ENCODE results near the gene HOATZ. TPM values are rescaled to one million over a fixed set of nuclear protein-coding genes. Genes with fewer than 3 reads are reported as not detected.

HOATZ gene
- polyA plus RNA-seq, 3 donors, result 0.08 to 0.22 (median 0.13) TPM

DNA sequence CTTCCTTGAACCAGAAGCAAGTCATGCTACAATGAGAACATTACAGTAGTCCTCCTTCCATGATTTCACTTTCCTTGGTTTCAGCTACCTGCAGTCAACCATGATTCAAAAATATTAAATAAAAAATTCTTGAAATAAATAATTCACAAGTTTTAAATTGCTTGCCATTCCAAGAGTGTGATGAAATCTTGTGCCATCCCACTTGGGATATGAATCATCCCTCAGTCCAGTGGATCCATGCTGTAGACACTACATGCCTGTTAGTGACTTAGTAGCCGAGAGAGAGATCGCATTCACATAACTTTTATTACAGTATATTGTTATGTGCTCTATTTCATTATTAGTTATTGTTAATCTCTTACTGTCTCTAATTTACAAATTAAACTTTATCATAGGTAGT lies 6.0 kb downstream of the HOATZ start:
- DNase-seq (ENCODE audit: low read depth in 3 of 3, low spot score in 2 of 3), result no peak

DNA sequence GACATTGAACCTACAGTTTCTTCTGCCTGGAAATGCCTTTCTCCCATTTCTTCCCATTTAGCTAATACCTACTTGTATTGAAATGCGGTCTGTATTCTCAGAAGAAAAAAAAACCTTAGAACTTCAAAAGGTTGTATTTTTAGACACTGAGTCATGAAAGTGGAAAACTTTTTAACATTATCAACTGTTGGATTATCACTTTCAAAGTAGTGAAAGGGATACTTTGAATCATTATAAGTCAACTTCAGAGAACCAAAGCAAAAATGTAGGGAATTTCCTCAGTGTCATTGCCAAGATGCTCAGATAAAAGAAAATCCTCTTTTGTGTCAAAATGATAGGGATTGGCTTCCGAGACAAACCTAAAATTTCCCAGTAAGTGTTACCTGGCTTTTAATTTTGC lies 6.6 kb downstream of the HOATZ start:
- no peak for DNase-seq (ENCODE audit: low read depth in 3 of 3, low spot score in 2 of 3)

DNA sequence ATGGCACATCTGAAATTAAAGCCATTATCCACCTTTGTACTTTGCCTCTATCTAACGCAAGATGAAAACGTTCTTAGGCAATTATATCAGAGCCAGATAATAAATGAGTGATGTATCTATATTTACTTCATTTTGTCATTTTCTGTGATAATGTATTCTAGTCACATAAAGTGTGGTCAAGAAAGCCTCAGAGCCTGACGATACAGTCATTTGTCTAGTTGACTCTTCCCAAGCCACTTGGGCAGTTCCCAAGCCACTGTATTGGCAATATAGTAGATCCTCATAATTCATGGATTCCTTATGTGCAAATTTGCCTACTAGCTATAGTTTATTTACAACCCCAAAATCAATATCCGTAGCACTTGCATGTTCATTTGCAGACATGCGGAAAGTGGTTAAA lies 7.8 kb downstream of the HOATZ start:
- no peak for DNase-seq (ENCODE audit: low read depth in 3 of 3, low spot score in 2 of 3)

DNA sequence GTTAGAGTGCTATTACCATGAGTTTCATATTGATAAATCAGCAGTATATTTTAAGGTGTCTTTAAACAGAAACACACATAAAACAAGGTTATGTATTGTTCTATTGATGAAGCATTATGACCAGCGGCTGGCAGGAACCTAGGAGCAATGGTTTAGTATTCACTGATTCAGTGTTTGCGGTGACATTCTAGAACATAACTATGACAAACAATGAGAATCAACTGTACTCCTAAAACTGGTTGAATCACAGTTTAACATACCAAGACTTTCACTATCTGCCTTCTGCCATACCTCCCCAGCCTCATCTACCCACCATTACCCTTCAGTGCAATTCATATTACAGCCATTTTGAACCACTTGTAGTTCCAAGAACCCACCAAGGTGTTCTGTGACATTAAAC lies 8.8 kb downstream of the HOATZ start:
- DNase-seq (ENCODE audit: low read depth in 3 of 3, low spot score in 2 of 3), result no peak

DNA sequence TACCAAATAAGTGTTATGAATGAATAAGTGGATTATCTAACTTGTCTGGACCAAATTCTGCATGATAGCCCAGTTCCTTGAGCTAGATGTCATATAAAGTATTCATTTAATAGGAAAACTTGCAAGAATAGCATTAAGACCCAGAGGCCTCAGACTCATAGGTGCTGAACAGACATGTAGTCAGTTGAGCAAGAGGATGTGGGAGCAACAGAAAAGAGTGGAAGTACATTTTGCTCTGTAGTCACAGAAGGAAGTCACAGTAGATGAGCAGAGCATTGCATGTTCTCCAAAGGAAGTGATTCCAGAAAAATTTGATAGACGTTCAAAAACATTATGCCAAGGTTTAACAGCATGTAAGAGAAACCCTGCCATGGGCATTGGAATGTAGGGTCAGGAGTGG lies 9.5 kb downstream of the HOATZ start:
- DNase-seq (ENCODE audit: low read depth in 3 of 3, low spot score in 2 of 3), result no peak

DNA sequence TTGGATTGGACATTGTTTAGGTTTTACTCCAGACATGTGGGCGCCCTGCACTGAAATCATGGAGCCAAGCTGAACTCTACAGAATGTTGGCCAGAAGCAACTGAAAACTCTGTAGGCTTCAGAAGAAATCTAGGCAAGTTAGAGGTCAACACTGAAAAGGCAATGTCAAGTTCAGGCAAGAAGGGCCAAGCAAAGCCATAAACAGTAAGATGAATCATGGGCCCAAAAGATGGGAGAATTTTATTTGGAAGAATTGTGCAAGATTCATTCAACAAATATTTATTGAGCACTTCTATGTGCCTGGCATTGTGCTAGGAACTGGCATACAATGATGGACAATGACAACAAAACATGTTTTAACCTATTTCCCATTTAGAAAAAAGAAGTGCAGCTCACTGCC lies 10.9 kb downstream of the HOATZ start:
- DNase-seq (ENCODE audit: low read depth in 3 of 3, low spot score in 2 of 3), result no peak

DNA sequence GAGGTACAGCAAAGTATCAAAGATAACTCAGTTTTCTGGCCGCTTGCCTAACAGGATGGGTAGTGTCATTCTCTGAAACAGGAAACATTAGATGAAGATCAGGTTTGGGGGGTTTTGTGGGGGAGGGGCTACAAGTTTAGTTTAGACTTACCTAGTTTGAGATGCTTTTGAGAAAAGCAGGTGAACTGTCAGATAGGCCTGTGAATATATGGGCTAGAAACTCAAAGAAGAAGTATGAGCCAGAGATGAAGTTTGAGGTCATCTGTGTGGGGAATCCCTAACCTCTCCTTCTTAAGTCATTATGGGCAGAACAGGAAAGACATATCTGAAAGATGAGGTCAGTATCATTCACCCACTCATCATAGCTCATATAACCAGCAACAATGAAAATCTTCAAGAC lies 11.9 kb downstream of the HOATZ start:
- no peak for DNase-seq (ENCODE audit: low read depth in 3 of 3, low spot score in 2 of 3)

DNA sequence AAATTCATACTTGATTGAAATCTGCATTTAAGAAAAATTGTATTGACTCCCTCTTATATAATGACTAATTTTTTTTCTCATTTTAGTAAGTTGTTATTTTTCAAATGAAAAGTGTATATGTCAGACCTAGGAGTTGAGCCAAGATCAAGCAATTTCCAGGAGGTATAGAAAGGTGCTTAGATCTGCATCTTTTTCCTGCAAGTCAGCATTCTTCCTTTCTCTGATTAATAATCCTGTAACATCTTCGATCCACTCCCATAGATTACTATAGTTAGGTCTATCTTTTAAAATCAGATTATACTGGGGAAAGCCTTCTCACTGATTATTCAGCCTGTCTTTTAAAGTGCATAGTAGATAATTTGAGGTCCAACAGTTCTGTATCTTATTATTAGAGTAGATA lies 12.7 kb downstream of the HOATZ start:
- no peak for DNase-seq (ENCODE audit: low read depth in 3 of 3, low spot score in 2 of 3)

DNA sequence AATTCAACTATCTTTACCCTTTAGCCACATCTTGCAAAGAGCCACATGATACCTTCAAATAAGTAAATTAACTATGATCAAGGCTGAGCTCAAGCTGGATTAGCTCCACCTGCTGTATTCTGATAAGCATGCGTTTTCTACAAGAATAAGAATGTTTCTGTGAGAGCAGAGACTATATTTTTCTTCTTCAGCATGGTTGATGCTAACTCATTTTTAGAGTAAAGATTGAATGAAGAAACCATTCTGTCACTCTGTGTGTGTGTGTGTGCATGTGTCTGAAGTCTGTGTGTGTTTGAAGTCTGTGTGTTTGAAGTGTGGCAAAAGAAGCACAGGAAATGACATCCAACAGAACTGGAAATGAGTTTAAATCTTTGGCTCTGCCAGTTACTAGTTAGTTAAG lies 14.0 kb downstream of the HOATZ start:
- DNase-seq (ENCODE audit: low read depth in 3 of 3, low spot score in 2 of 3), result no peak

DNA sequence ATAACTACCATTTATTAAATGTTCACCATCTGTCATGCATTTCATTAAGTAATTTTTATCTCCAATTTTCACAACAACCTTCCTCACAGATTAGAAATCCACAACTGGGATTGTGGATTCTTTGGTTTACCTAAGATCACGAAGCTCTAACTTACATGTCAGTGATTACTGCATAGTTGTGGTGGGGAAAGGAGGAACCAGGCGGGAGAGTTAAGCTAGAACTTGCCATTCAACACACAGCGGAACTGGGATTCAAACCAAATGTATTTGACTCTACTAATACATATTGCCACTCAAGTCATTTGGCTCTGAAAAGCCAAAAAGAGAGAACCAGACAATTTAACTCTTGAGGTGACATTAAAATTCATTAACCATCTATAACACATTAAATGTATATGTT lies 15.5 kb downstream of the HOATZ start:
- DNase-seq (ENCODE audit: low read depth in 3 of 3, low spot score in 2 of 3), result no peak

DNA sequence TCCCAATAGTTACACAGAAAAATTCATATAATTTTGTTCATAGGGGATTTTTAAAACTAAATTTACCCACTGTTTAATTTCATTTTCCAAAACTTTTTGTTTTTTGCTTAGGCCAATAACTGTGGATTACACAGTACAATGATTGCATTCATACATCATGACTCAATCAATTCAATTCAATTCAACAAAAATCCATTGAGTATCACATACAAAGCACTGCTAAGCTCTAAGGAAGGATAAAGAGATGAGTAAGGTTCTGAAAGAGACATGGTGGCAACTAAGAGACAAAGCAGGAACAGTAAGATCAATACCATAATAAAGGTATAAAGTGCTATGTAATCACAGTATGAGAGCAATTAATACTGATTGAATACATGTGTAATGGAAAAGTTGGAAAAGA lies 16.6 kb downstream of the HOATZ start:
- no peak for DNase-seq (ENCODE audit: low read depth in 3 of 3, low spot score in 2 of 3)

DNA sequence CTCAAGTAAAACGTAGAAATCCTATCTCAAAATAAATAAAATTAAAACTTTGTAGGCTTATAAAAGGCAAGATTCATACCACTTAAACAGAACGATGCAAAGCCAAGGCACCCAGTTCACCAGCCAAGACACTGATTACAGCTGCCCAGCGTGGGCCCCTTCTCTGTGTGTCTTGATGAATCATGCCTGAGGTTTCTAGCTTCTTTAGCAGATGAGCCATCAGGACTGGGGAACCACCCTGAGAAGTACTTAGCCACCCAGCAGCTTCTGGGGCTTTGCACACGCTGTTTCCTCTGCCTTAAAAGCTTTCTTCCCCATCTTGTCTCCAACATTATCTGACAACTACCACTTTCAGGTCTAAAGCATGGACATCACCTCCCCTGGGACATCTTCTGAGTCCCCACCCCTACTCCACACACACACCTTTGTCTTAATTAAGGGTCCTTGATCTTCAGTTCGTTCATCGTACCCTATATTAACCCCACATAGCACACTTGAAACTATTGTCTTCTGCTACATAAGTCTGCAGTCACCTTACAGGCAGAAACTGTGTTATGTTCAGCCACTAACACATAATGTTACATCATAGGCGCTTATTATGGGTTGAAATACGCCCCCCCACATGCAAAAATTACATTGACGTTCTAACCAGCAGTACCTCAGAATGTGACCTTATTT lies 17.2 kb downstream of the HOATZ start:
- no peak for DNase-seq (ENCODE audit: low read depth in 3 of 3, low spot score in 2 of 3)

DNA sequence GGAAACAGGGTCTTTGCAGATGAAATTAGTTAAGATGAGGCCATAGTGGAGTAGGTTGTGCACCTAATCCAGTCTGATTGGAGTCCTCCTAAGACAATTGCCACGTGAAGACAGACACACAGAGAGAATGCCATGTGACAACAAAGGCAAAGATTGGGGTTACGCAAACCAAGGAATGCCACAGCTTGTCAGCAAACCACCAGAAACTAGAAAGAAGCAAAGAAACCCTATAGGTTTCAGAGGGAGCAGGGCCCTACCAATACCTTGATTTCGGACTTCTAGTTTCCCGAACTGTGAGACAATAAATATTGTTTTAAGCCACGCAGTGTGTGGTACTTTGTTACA lies 17.8 kb downstream of the HOATZ start:
- no peak for DNase-seq (ENCODE audit: low read depth in 3 of 3, low spot score in 2 of 3)

DNA sequence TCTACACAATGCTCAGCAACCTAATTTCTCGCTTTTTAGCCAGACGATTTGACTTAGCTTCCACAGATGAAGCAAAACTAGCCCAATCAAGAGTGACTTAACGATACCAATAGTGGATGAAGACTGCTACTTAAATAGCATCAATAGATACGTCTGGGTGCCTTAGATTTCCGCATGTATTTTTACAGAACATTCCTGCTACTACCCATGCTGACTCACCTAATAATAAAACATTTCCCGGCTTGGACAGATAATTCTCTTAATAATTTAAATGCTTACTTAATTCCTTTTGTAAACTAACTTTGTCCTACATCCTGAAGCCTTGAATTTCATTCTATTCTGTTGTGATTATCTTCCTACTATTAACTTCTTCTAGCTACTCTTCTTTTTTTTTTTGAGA lies 20.7 kb downstream of the HOATZ start:
- no peak for DNase-seq (ENCODE audit: low read depth in 3 of 3, low spot score in 2 of 3)

DNA sequence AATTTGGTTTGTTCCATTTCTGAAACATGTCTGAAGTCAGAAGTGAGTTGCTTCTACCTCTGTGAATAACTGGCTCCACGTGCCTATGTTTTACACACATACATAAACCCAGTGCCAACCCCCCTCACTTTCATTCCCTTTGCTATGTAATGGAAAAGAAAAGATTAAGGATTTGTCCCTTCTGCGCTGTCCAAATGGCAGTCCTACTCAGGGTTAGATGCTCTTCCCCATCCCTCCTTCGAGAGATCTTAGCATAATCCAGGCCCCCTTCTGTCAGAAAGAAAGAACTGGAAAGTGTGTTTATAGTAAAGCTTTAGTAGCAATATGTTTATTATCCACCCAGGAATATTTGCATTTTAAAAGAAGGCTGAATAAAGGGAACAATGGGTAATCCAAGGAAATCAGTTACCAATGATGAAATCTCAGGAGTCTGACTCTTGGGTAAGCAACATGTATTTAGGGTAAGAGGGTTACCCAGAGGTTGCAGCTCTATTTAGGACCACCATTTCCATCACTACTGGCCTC lies 22.8 kb downstream of the HOATZ start:
- no peak for DNase-seq (ENCODE audit: low read depth in 3 of 3, low spot score in 2 of 3)

DNA sequence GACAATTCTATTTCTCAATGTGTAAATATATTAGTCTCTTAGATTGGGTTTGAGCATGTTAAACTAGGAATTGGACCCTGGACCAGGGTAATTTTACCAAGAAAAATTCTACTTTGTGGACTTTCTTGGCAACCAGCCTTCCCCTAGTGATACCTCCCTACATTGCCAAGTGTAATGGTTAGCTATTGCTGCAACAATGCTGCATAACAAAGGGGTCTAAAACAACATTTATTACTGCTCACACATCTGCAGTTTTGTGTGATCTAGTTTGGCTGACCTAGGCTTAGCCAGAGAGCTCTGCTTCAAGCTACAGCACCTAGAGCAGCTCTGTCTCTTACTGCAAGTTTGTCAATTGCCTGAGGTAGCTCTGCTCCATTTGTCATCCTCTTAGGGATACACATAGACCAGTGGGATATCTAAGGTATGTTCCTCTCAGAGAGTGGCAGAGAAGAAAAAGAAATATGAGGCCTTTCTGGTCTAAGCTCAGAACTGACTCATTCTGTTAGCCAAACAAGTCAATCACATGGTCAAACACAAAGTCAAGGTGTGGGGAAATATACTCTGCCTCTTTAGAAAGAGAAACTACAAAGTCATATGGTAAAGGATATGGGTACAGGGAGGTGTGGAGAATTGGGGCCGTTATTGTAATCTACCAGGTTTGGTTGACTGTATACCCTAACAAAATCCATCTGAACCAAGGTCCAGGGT lies 24.0 kb downstream of the HOATZ start:
- DNase-seq (ENCODE audit: low read depth in 3 of 3, low spot score in 2 of 3), result no peak

DNA sequence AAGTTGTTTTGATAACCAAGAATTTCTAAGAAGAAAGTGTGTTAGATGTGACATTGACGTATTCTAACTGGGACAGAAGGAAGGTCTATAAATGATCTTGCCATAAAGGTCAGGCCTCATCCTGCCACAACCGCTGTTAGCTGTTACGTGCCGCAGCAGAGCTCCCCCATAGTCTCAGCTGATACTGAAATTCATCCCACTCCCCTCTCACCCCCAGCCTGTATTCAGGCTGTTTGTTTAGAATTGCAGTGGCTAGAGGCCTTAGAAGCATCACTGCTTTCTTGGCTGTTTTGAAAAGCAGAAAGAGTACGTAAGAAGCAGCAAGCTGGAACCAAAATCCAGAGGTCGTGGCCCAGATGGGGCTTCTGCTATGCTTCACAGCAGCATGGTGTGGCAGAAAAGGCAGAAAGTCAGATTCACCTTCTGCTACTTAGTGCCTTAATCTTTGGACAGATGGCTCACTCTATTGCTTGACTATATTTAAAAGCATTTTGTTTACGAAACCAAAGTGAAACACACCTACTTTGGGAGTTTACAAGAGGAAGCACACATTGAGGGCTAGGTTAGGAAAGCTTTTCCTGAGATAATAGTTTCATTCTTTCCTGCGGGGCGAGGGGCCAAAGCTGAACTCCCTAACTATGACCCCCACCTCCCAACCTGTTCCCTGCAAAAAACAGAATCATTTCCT lies 25.0 kb downstream of the HOATZ start:
- DNase-seq (ENCODE audit: low read depth in 3 of 3, low spot score in 2 of 3), result no peak

DNA sequence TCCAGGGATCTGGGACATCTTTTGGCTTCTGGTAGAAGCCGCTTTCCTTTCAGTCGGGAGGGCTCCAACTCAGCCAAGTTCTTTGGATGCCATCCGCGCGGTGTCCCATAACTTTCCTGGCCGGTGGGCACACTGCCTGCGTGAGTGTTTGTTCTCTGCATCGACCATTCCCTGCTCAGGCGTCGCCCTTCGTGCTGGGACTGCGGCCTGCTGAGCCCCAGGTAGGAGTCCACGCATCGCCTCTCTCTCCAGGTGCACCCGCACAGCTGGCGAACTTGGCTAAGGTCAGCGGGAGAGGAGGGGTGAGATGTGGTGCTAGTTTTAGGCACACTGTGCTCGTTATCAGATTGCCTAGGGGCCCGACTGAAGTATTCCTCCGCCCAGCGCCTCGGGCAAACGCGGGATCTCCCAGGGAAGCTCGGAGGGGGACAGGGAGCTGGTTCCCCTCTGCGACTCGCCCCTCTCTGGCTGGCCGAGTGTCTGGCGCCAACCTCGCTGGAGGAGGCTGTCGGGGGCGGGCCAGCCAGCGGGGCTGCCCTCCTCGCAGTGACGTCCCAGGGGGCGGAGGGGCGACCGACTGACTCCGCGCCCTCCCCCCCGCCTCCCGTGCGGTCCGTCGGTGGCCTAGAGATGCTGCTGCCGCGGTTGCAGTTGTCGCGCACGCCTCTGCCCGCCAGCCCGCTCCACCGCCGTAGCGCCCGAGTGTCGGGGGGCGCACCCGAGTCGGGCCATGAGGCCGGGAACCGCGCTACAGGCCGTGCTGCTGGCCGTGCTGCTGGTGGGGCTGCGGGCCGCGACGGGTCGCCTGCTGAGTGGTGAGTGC lies 25.7 kb downstream of the HOATZ start, which contains the start of gene LAYN:
Gene LAYN, plus strand, starts transcription at position 607 of the 823 bp plus-strand sequence. Its CDS starts 124 bp downstream, at position 731.
- no peak for DNase-seq (ENCODE audit: low read depth in 3 of 3, low spot score in 2 of 3)

DNA sequence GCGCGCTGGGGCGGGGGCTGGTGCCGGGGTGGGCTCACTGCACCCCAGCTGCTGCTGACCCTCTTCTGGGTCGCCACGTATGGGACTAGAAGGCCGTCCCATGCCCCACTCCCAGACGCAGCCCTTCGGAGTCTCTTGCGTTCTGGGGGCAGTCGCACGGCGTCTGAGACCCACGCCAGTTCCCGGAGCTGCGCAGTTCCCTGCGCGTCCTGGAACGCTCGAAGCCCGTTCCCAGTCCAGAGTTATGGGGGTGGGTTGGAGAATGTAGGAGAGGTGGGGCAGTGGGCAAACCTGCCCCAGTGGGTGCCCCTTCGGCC lies 26.3 kb downstream of the HOATZ start:
- DNase-seq (ENCODE audit: low read depth in 3 of 3, low spot score in 2 of 3), result no peak

DNA sequence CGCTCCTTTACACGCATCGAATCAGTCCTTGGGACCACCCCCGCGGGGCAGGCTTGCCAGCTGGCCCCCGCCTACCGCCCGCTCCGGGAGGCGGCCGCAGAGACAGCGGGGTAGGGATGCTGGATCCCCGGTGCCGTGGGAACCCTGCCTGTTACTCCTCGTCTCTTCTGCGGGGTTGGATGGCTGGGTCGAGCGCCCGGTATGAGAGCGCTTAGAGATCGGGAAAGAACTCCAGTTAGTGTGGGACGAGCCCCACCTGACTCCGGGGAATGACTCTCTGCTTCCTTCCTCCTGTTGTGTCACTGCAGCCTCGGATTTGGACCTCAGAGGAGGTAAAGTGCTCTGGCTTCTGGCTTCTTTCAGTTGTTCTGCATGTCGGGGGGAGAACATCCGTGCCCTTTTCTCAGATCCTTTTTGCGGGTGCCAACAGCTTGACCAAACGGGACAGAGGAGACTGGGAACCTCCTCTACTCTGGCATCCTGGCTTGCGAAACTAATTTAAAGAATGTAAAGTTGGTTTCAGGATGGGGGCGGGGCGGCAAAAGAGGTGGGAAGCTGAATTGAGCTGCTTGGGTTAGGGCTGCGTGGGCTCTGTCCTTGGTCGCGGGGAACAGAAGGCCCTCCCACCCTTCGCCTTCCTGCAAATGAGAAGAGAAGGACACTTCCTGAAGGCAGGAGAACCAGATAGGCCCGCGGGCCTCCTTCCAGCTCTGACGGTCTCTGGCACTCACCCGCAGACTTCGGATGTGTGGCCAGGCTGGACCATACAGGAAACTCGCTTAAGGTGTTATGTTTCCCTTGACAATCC lies 26.9 kb downstream of the HOATZ start:
- DNase-seq (ENCODE audit: low read depth in 3 of 3, low spot score in 2 of 3), result no peak

Measured in right renal cortex interstitium (tissue), 3 donors.